HG03064 (cell line): ENCODE results near the gene RPL39L.

Experiments used
- ATAC-seq: cut with Tn5 transposase; IDR thresholded peaks from one replicate; pipeline ENCODE4 v1.9.1; 2021; ENCODE audit warnings: low read depth; ENCODE audit not compliant: unreplicated experiment

The RPL39L gene

DNA sequence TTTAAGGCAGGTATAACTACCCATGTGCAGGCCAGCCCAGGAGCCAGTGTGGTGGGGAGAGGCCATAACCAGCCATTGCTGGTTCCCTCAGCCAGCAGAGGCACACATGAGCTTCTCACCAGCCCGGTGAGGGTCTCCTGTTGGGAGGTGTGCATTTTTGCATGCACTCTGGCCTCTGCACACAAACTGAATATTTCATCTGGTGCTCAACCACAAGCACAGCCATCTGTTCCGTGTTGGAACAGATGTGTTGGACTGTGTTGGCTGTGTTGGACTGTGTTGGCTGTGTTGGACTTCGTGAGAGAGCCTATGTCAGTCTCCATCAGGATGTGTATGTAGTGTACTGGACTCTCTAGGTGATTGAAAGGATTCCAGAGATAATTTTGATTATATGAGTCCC is 67.2 kb downstream of the RPL39L start:
- ATAC-seq = no peak
